Stimulated activated CD8-positive, alpha-beta memory T cell treated with anti-CD3 and anti-CD28 coated beads, Interleukin-4, amount 100 ng/mL, for 48 hours (primary cell): ENCODE data around the gene CHURC1.

Source experiments
- DNase-seq: peaks from one replicate; pipeline ENCODE4 v3.0.0-alpha.2; 2020

Gene CHURC1

DNA sequence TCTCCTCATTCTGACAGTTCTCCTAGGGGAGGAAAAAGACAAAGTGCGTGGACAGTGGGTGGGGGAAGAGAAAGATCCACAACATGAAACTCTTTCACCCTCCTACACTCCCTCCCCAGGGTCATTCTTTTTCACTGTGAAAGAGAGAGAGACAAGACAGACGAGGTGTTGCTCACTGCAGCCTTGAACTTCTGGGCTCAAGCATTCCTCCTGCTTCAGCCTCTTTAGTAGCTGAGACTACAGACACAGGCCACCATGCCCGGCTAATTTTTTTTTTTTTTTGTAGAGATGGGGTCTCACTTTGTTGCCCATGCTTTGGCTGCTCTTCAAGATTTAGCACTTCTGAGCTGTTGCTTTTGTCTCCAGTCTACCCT is 25.5 kb downstream of the CHURC1 start:
- no peak for DNase-seq

- no peak for DNase-seq
Measured at GRCh38 chr14:64940336-64940910, 26.2 kb downstream of the CHURC1 start.

GRCh38 chr14:64942531-64943111 is 28.4 kb downstream of the CHURC1 start, which contains the start of gene GPX2:
GPX2 (minus strand) TSS chr14:64942745; CDS start chr14:64942726, 19 bp downstream.
- no peak for DNase-seq

DNA sequence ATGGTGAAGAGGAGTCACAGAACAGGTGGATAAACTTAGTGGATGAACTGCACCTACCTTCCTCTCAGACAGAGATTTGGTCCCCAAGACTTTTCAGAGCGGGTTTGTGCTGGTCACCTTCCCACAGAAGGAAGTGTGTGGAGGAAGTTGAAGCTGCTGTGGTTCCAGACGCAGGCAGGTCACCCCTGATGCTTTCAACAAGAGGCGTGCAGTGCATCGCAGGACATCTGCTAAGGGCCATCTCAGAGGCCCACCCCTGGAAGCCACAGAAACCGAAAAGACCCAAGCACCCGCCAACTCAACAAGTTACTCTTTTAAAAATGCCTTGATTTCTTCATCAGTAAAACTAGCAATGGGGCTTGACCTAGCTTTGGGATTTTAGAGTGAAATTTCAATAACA is 29.3 kb downstream of the CHURC1 start:
- no peak for DNase-seq

GRCh38 chr14:64944041-64944440 is 29.8 kb downstream of the CHURC1 start:
- DNase-seq = no peak

DNA sequence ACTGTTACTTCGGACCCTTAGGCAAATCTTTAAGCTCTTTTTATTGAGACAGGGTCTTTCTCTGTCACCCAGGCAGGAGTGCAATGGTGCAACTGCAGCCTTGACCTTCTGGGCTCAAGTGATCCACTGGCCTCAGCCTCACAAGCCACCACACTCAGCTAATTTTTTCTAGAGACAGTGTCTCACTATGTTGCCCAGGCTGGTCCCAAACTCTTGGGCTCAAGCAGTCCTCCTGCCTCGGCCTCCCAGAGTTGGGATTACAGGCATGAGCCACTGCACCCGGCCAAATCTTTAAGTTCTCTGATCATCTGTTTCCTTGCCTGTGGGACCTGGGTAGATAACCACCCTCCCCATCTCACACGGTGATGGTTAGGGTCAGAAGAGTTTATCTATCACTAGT is 30.6 kb downstream of the CHURC1 start:
- no peak for DNase-seq

DNA sequence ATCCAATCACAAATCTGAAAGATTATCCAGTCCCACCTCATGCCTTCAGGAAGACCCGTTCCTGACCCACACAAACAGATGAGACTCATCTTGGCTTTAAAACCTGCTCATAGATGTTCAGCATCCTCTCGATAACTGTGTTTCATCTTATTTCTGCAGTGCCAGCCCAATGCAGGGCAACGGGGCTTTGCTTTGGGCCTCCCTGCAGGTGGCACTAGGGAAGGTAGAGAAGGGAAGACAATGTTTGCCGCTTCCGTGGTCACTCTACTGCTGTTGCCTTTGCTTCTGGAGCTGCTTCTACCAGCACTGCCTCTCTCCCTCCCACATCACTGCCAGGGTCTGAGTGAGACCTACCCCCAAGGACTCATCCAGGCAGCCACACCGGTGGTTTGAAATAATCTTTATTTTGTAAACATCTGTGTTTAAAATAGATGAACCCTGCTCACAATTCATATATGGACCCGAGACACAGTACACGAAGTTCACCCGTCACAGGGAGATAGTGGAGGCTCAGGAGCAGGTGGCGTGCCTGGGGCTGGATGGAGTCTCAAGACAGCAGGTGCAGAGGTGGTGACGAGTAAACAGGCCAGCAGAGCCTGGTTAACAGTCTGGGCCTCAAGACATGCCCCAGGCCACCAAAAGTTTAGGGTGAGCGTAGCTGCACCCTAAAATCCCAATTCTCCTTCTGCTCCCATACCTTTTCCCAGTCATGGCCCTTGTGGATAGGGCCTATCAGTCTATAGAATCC is 31.4 kb downstream of the CHURC1 start:
- no peak for DNase-seq

DNA sequence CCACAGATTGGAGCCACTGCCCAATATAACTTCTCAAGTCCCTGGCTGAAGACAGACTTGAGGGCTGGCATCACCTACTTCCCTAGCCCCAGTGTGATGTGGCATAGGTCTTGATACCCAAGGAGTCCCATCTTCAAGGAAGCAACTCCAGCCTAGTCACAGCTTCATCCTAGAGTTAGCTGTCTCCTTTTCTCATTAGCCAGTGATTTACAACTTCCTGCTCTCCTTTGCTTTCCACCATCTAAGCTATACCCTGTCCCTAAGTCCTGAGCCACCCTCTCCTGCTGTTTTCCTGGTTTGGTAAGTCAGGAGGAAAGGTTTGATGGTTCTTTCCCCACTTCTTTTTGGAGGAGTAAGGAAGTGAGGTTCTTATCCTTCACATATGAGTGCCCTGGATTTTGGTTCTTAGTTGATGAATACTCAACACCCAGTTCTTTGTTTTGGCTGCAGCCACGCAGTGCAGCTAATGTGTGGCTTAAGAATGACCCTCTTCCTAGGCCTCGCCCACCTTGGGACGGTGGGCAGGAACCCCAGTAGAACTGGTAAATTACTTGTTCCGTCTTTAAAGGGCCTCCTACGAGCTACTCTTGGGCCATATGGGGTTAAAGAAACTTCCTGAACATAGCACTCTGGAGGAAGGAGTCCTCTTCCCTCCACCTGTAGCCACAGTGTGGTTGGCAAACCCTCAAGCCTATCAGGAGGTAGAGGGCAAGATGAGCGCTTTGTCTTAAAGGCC is 32.2 kb downstream of the CHURC1 start:
- no peak for DNase-seq

DNA sequence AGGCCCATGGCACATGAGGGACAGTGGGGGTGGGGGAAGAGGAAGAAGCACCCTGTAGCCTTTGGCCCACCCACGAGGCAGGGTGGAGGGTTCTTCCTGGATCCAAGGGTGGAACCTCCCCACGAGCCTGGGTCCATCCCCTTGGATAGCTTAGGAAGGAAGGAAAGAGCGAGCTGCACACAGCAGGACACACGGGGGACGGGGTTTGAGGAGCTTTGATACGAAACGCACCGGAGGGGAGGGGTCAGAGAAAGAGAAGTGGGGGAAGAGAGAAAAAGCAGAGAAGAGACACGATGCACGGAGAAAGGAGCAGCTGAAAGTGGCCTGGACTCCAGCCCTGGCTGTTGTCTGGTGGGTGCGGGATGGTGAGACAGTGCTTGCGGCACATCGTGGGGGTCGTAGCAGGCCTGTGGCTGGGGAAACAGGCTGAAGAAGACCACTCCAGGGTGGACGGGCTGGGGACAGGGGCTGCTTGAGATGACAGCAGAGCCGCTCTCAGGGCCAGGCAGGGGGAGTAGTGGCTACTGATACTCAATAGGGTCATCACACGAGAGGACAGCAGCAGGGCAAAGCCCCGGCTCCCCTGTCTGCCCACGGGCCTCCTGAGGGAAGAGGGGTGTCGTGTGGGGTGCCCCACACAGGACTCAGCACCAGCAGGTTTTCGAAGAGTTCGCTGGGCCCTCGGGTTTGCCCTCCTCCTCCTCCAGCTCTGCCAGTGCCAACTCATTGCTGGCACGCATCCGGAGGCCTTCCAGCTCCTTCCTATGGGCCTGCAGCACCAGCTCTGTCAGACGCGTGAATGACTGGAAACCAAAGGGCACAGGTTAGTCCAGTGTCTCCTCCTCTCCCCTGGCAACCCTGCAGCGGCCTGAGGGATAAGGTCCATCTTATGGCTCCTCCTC is 33.7 kb downstream of the CHURC1 start:
- no peak for DNase-seq

GRCh38 chr14:64948612-64949210 is 34.5 kb downstream of the CHURC1 start:
- DNase-seq = no peak

- DNase-seq = no peak
Measured at GRCh38 chr14:64950889-64951288, 36.6 kb downstream of the CHURC1 start.

- no peak for DNase-seq
Measured at GRCh38 chr14:64951291-64951690, 37.0 kb downstream of the CHURC1 start.

GRCh38 chr14:64951724-64952123 is 37.5 kb downstream of the CHURC1 start:
- no peak for DNase-seq

DNA sequence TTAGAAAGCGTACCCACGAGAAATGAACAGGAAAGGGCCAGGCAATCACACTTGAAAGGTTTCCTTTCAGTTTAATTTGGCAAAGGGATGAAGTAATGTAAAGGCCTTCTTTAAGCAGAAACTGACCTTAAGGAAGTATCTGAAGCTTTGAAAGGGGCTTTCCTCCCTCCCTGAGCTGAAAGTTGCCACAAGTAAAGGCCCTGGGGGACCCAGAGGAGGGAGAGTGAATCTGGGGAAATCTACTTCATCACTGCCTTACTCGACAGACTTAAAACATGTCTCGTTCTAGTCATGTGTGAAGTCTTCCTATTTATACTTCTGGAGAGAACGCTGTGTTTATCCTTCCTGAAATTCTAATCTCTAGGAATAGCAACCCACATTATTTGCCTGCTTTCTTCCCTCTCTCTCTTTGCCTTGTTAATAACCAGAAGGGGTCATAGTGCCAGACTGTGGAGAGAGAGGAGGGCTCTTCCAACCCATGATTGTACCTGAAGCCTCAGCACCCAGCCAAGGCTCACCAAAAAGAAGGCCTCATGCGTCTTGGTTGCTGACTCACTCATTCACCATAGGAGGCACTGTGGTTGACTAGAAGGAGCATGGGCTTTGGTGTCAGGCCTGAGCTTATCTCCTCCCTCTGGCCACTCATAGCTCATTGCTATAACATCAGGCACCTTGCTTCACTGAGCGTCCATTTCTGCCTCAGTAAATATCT is 38.5 kb downstream of the CHURC1 start:
- no peak for DNase-seq

GRCh38 chr14:64953310-64953654 is 39.0 kb downstream of the CHURC1 start:
- no peak for DNase-seq

DNA sequence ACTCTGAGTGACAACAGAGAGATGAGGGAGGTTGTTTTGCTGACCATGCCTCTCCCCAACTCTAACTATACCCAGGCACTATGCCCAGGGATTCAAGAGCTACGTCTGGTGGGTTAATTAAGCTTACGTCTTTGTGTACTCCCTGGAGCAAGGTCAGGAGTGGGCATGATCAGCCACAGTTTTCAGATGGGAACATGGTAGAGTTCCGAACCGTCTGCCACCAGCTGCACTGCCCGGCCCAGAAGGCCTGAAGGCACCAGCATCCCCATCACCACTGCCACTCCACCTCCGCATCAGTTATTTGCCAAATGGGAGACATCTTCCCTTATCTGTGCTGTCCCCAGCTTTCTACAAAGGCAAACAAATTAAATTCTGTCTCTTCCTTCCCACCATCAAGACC is 39.4 kb downstream of the CHURC1 start:
- DNase-seq = no peak

DNA sequence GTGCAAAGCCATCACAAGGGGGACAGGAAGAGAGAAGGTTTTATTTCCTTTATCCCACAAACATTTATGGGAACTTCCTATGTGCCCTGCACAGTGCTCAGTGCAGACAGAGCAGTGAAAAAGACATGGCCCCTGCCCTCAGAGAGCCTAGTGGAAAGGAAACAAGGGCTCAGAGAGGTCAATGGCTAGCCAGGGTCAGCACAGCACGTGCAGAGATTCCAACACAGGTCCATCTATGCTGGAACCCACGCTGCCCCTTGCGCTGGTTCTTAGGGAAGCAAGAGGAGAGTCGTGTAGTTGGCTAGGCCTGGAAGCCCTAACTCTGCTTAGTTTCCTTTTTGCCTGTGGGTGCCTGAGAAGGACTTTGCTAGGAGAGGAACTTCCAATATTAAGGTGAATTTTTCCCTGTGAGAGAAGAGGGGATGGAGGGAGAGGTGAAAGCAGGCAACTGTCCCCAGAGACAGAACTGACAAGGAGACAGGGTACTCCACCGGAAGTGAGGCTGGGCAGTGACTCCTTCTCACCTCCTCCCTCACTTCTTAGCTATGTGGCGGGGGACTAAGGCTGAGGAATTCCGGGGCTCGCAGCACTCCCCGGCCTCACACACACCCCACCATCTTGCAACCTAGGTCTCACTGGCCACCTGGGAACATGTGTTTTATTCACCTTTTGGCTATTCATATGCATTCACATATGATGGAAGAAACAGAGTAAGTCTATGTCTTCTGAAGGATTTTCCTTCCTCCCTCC is 40.4 kb downstream of the CHURC1 start:
- no peak for DNase-seq

GRCh38 chr14:64955297-64955696 is 41.0 kb downstream of the CHURC1 start:
- no peak for DNase-seq

- DNase-seq = no peak
Measured at GRCh38 chr14:64956697-64957406, 42.6 kb downstream of the CHURC1 start.

DNA sequence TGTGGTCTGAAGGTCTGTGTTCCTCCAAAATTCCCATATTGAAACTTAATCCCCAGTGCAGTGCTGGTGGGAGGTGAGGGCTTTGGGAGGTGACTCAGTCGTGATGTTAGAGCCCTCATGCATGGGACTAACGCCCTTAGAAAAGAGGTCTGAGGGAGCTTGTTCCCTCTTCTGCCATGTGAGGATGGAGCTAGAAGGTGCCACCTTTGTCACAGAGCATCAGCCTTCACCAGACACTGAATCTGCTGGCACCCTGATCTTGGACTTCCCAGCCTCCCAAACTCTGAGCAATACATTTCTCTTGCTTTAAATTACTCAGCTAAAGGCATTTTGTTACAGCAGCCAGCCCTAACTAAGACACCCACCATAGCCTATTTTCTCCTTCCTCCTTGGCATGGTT is 43.9 kb downstream of the CHURC1 start:
- DNase-seq = no peak
